Measurements from ENCODE around the gene FRMD4A.

GRCh38 chr10:14163377-14164086 lies 167.2 kb downstream of the FRMD4A start:
- TF ChIP-seq POLR2A (IDR thresholded peaks at IDR 0.05; ENCODE audit: low read depth, low read length) (no peak), POLR2AphosphoS5 (IDR thresholded peaks at IDR 0.05; ENCODE audit: low read depth, low read length) (no peak)
